ENCODE data around the gene MTOR. TPM values are rescaled to one million over a fixed set of nuclear protein-coding genes. Genes with fewer than 3 reads are reported as not detected.
"Not testable (repeated sequence)": the region's sequence is repeated elsewhere in the genome, so short reads cannot be mapped to it uniquely, and the experiment has no call there.

MTOR gene
- polyA plus RNA-seq, 1 experiment: 27.7 TPM

DNA sequence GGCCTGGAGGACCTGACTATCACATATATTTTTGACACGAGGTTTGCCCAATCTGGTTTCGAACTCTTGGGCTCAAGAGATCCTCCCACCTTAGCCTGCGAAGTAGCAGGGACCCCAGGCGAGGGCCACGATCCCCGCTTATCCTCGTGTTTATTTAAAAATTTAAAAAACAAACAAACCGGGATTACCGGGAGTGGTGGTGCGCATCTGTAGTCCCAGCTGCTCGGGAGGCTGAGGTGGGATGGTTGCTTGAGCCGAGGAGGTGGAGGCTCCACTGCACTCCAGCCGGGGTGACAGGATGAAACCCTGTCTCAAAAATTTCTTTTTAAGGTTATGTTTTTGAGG, 162.2 kb downstream of the MTOR start:
- CTCF ChIA-PET: interaction anchor here (1.2 to 2.9 kb wide), 2 partner anchors 63 to 141 kb away, joined by 4 to 20 read pairs; no protein-coding TSS in a partner anchor
- POLR2A ChIA-PET: interaction anchor here (0.6 to 1.0 kb wide), 3 partner anchors 18 to 59 kb away, joined by 3 to 4 read pairs (median 3); no protein-coding TSS in a partner anchor
- no peak for DNase-seq (ENCODE audit: low read depth, low spot score)
- TF ChIP-seq, protein P1, sequence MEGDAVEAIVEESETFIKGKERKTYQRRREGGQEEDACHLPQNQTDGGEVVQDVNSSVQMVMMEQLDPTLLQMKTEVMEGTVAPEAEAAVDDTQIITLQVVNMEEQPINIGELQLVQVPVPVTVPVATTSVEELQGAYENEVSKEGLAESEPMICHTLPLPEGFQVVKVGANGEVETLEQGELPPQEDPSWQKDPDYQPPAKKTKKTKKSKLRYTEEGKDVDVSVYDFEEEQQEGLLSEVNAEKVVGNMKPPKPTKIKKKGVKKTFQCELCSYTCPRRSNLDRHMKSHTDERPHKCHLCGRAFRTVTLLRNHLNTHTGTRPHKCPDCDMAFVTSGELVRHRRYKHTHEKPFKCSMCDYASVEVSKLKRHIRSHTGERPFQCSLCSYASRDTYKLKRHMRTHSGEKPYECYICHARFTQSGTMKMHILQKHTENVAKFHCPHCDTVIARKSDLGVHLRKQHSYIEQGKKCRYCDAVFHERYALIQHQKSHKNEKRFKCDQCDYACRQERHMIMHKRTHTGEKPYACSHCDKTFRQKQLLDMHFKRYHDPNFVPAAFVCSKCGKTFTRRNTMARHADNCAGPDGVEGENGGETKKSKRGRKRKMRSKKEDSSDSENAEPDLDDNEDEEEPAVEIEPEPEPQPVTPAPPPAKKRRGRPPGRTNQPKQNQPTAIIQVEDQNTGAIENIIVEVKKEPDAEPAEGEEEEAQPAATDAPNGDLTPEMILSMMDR (IDR thresholded peaks at IDR 0.05; ENCODE audit: low read depth, low read length): no peak
- Histone ChIP-seq H3K9me3 (ENCODE audit: control insufficient read depth, insufficient read depth, low read length) (no peaks in the 10 kb centered on the region; the same call in 1 of the 2 replicates), H3K4me3 (ENCODE audit: low read depth, low read length) (peak overlapping the region; percentile 95), H3K27me3 (ENCODE audit: control insufficient read depth, insufficient read depth, low read length) (no peaks in the 10 kb centered on the region), H3K27ac (ENCODE audit: low read depth, low read length) (no peak overlapping the region)

DNA sequence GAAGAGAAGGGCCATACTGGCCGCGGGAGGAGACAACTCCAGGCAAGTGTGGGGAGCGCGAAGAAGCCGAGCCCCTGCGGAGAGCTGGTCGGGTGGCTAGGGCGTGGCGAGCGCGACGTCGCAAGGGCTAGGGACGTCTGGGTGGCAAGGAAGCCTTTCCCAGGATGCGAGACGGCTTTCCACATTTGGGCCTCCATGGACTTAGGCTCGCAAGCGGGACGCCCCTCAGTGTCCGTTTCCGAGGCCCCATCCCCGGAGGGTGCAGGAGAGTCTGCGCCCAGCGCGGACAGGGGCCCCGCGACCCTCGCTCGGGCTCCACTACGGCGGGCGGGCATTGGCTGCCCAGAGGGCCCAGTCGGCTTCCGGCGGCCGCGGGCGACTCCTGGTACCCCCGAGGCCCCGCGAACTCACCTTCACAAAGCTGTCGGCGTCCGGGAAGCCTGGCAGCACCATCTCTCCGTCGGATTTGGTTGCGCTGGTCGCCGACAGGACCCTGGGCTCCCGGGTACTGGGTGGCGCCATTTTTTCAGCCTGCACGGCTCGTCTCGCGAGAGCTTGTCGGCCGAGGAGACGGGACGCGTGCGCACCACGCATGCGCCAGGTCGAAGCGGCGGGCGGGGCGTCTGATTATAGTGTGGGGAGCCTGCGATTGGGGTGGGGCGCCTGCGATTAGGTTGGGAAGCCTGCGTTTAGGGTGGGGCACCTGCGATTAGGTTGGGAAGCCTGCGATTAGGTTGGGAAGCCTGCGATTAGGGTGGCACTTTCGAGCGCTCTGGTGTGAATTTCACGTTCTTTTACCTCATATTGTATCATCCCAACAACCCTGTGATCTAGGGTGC, 162.8 kb downstream of the MTOR start, which contains the start of gene EXOSC10:
Gene EXOSC10 (minus strand): TSS at position 560 of the 839 bp plus-strand sequence. CDS start 38 bp downstream, at position 522.
- H3K27ac ChIP-seq (ENCODE audit: low read depth, low read length): peak within 1 kb of the TSS; percentile 52
- peak within 1 kb of the TSS; percentile 95 for H3K4me3 ChIP-seq (ENCODE audit: low read depth, low read length)
- peak; percentile 63 for DNase-seq (ENCODE audit: low read depth, low spot score)
- ChIA-PET POLR2A (interaction anchor here (0.6 to 1.0 kb wide), 3 partner anchors 18 to 60 kb away, joined by 3 to 4 read pairs (median 3); no protein-coding TSS in a partner anchor), CTCF (interaction anchor here (0.8 to 2.9 kb wide), 5 partner anchors 13 to 546 kb away, joined by 3 to 20 read pairs (median 4); no protein-coding TSS in a partner anchor)
- TF ChIP-seq, protein P1 (IDR thresholded peaks at IDR 0.05; ENCODE audit: low read depth, low read length): no peak
- H3K27me3 ChIP-seq (ENCODE audit: control insufficient read depth, insufficient read depth, low read length): no peaks in the 10 kb centered on the region
- H3K9me3 ChIP-seq (ENCODE audit: control insufficient read depth, insufficient read depth, low read length): no peaks in the 10 kb centered on the region; the same call in 1 of the 2 replicates

DNA sequence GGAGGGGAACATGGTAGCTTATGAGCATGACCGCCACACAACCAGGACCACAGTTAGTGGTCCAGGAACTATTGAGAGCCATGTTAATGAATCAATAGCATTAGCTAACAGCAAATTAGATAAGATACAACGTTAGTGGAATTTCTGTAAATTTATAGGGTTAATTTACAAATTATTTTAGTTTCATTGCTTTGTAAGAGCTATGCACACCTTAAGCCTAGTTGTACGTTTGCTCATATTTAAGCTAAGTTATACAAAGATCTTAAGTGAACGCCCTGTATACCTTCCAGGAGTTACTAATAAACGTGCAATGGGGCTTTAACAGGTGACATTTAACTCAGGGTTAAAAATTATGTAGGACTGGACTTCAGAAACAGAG, 163.4 kb downstream of the MTOR start:
- ChIA-PET POLR2A (no interaction called here), CTCF (interaction anchor here (0.6 to 2.9 kb wide), 6 partner anchors 12 to 547 kb away, joined by 3 to 20 read pairs (median 4); no protein-coding TSS in a partner anchor)
- Histone ChIP-seq H3K9me3 (ENCODE audit: control insufficient read depth, insufficient read depth, low read length) (no peaks in the 10 kb centered on the region; the same call in 1 of the 2 replicates), H3K27me3 (ENCODE audit: control insufficient read depth, insufficient read depth, low read length) (no peaks in the 10 kb centered on the region), H3K4me3 (ENCODE audit: low read depth, low read length) (peak overlapping the region; percentile 95), H3K27ac (ENCODE audit: low read depth, low read length) (no peak overlapping the region)
- TF ChIP-seq, protein P1 (IDR thresholded peaks at IDR 0.05; ENCODE audit: low read depth, low read length): no peak
- DNase-seq (ENCODE audit: low read depth, low spot score): no peak

DNA sequence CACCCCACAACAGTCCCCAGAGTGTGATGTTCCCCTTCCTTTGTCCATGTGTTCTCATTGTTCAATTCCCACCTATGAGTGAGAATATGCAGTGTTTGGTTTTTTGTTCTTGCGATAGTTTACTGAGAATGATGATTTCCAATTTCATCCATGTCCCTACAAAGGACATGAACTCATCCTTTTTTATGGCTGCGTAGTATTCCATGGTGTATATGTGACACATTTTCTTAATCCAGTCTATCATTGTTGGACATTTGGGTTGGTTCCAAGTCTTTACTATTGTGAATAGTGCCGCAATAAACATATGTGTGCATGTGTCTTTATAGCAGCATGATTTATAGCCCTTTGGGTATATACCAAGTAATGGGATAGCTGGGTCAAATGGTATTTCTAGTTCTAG, 178.6 kb downstream of the MTOR start:
- CTCF ChIA-PET: interaction anchor here (0.9 kb wide), 1 partner anchor 46 kb away, joined by 4 read pairs; no protein-coding TSS in a partner anchor
- POLR2A ChIA-PET; H3K27me3 ChIP-seq (ENCODE audit: control insufficient read depth, insufficient read depth, low read length); H3K4me3 ChIP-seq (ENCODE audit: low read depth, low read length); H3K27ac ChIP-seq (ENCODE audit: low read depth, low read length); DNase-seq (ENCODE audit: low read depth, low spot score); H3K9me3 ChIP-seq (ENCODE audit: control insufficient read depth, insufficient read depth, low read length): not testable (repeated sequence)

DNA sequence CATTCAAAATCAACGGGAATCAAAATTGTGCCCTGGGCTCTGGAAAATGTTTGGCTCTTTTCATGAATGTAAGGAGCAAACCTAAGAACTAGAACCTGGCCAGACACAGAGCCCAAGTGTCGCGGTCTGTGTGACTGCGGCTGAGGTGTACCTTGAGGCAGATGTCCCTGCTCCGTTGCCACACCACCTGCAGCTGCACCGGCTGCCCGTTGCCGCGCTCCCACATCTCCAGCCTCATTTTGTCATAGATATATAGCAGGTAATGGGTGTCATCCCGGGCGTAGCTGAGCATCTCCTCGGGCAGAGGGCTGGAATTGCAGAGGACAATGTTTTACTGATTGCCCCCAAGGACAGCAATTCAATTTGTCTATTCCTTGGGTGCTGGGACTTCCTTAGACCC, 181.4 kb downstream of the MTOR start:
- DNase-seq (ENCODE audit: low read depth, low spot score): no peak
- H3K27ac ChIP-seq (ENCODE audit: low read depth, low read length): no peak overlapping the region
- no peaks in the 10 kb centered on the region for H3K27me3 ChIP-seq (ENCODE audit: control insufficient read depth, insufficient read depth, low read length)
- TF ChIP-seq, protein P1 (IDR thresholded peaks at IDR 0.05; ENCODE audit: low read depth, low read length): no peak
- CTCF ChIA-PET: interaction anchor here (5.4 kb wide), 1 partner anchor 43 kb away, joined by 30 read pairs; no protein-coding TSS in a partner anchor
- no peaks in the 10 kb centered on the region for H3K9me3 ChIP-seq (ENCODE audit: control insufficient read depth, insufficient read depth, low read length)
- POLR2A ChIA-PET: no interaction called here
- H3K4me3 ChIP-seq (ENCODE audit: low read depth, low read length): no peak overlapping the region
